Measurements from ENCODE around the gene ARHGAP42.

GRCh38 chr11:100766764-100767163 lies 79.7 kb downstream of the ARHGAP42 start:
- TF ChIP-seq, protein P1, sequence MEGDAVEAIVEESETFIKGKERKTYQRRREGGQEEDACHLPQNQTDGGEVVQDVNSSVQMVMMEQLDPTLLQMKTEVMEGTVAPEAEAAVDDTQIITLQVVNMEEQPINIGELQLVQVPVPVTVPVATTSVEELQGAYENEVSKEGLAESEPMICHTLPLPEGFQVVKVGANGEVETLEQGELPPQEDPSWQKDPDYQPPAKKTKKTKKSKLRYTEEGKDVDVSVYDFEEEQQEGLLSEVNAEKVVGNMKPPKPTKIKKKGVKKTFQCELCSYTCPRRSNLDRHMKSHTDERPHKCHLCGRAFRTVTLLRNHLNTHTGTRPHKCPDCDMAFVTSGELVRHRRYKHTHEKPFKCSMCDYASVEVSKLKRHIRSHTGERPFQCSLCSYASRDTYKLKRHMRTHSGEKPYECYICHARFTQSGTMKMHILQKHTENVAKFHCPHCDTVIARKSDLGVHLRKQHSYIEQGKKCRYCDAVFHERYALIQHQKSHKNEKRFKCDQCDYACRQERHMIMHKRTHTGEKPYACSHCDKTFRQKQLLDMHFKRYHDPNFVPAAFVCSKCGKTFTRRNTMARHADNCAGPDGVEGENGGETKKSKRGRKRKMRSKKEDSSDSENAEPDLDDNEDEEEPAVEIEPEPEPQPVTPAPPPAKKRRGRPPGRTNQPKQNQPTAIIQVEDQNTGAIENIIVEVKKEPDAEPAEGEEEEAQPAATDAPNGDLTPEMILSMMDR (IDR thresholded peaks at IDR 0.05; ENCODE audit: low read depth, low read length): no peak
- TF ChIP-seq MAX (IDR thresholded peaks at IDR 0.05; ENCODE audit: low read depth, low read length): no peak
- TF ChIP-seq POLR2A (IDR thresholded peaks at IDR 0.05; ENCODE audit: extremely low read depth, insufficient read length): no peak
